Neuron (in vitro differentiated cells): Measurements from ENCODE around the gene PNKD.

Experiments used
- H2AFZ ChIP-seq: one replicate; pipeline ENCODE4 v1.6.1; 2013; ENCODE audit warnings: low read depth, mild to moderate bottlenecking, inconsistent platforms, low read length, moderate library complexity
- H3K27me3 ChIP-seq: one replicate; pipeline ENCODE4 v1.6.1; 2013; ENCODE audit warnings: low read length; ENCODE audit not compliant: insufficient read depth
- H3K36me3 ChIP-seq: one replicate; pipeline ENCODE4 v1.6.1; 2013; ENCODE audit warnings: low read length; ENCODE audit not compliant: insufficient read depth
- H3K4me1 ChIP-seq: one replicate; pipeline ENCODE4 v1.6.1; 2013; ENCODE audit warnings: low read length; ENCODE audit not compliant: insufficient read depth
- H3K4me3 ChIP-seq: 2 replicates; pipeline ENCODE4 v1.5.1; 2013; ENCODE audit warnings: mild to moderate bottlenecking, low read length, moderate library complexity
- H3K9me3 ChIP-seq: one replicate; pipeline ENCODE4 v1.6.1; 2013; ENCODE audit warnings: low read length

The PNKD gene

GRCh38 chr2:218344090-218344754, 73.9 kb downstream of the PNKD start:
- no peak overlapping the region for H2AFZ ChIP-seq
- peaks cover 10% of the 10 kb centered on the region for H3K27me3 ChIP-seq
- H3K4me1 ChIP-seq: no peaks in the 10 kb centered on the region
- H3K9me3 ChIP-seq: no peaks in the 10 kb centered on the region
- no peak overlapping the region for H3K4me3 ChIP-seq
- no peaks in the 10 kb centered on the region for H3K36me3 ChIP-seq

GRCh38 chr2:218344755-218345417, 74.6 kb downstream of the PNKD start:
- H3K36me3 ChIP-seq: no peaks in the 10 kb centered on the region
- no peak overlapping the region for H3K4me3 ChIP-seq
- peaks cover 10% of the 10 kb centered on the region for H3K27me3 ChIP-seq
- no peak overlapping the region for H2AFZ ChIP-seq
- H3K4me1 ChIP-seq: no peaks in the 10 kb centered on the region
- no peaks in the 10 kb centered on the region for H3K9me3 ChIP-seq

- Histone ChIP-seq H3K36me3 (no peaks in the 10 kb centered on the region), H3K9me3 (no peaks in the 10 kb centered on the region), H3K4me1 (no peaks in the 10 kb centered on the region), H3K4me3 (no peak overlapping the region), H2AFZ (no peak overlapping the region), H3K27me3 (peaks cover 10% of the 10 kb centered on the region)
Observed at GRCh38 chr2:218345491-218346236, 75.3 kb downstream of the PNKD start.

GRCh38 chr2:218347172-218347571, 76.9 kb downstream of the PNKD start:
- no peaks in the 10 kb centered on the region for H3K9me3 ChIP-seq
- H3K36me3 ChIP-seq: no peaks in the 10 kb centered on the region
- H3K27me3 ChIP-seq: peaks cover 6% of the 10 kb centered on the region
- H3K4me1 ChIP-seq: no peaks in the 10 kb centered on the region
- H2AFZ ChIP-seq: no peak overlapping the region
- H3K4me3 ChIP-seq: no peak overlapping the region

GRCh38 chr2:218354045-218354444, 83.7 kb downstream of the PNKD start:
- Histone ChIP-seq H3K36me3 (no peaks in the 10 kb centered on the region), H3K27me3 (no peaks in the 10 kb centered on the region), H3K4me3 (no peak overlapping the region), H2AFZ (no peak overlapping the region), H3K4me1 (peaks cover 7% of the 10 kb centered on the region), H3K9me3 (no peaks in the 10 kb centered on the region)

- H3K4me3 ChIP-seq: no peak overlapping the region
- no peaks in the 10 kb centered on the region for H3K36me3 ChIP-seq
- H3K4me1 ChIP-seq: peaks cover 7% of the 10 kb centered on the region
Observed at GRCh38 chr2:218354850-218355443, 84.6 kb downstream of the PNKD start.

GRCh38 chr2:218357236-218358177, 87.2 kb downstream of the PNKD start:
- Histone ChIP-seq H3K4me3 (peak overlapping the region; percentile 45), H3K36me3 (no peaks in the 10 kb centered on the region), H3K9me3 (no peaks in the 10 kb centered on the region), H3K4me1 (peaks cover 7% of the 10 kb centered on the region), H2AFZ (peak overlapping the region; percentile 1), H3K27me3 (no peaks in the 10 kb centered on the region)

More at GRCh38 chr2:218354850-218355443, 84.6 kb downstream of the PNKD start:
- Histone ChIP-seq H2AFZ (no peak overlapping the region), H3K9me3 (no peaks in the 10 kb centered on the region), H3K27me3 (no peaks in the 10 kb centered on the region)

GRCh38 chr2:218360453-218360852, 90.1 kb downstream of the PNKD start:
- H3K4me3 ChIP-seq: no peak overlapping the region
- no peaks in the 10 kb centered on the region for H3K27me3 ChIP-seq
- no peaks in the 10 kb centered on the region for H3K9me3 ChIP-seq
- H3K36me3 ChIP-seq: no peaks in the 10 kb centered on the region
- peaks cover 7% of the 10 kb centered on the region for H3K4me1 ChIP-seq
- no peak overlapping the region for H2AFZ ChIP-seq

- Histone ChIP-seq H2AFZ (no peak overlapping the region), H3K4me3 (no peak overlapping the region), H3K36me3 (no peaks in the 10 kb centered on the region), H3K27me3 (peaks cover 13% of the 10 kb centered on the region), H3K9me3 (peaks cover 8% of the 10 kb centered on the region), H3K4me1 (no peaks in the 10 kb centered on the region)
Observed at GRCh38 chr2:218362606-218363005, 92.3 kb downstream of the PNKD start.

GRCh38 chr2:218363736-218364135, 93.4 kb downstream of the PNKD start:
- H3K9me3 ChIP-seq: peaks cover 9% of the 10 kb centered on the region
- no peaks in the 10 kb centered on the region for H3K36me3 ChIP-seq
- H3K27me3 ChIP-seq: peaks cover 19% of the 10 kb centered on the region

GRCh38 chr2:218364196-218364595, 93.9 kb downstream of the PNKD start:
- H3K9me3 ChIP-seq: peaks cover 9% of the 10 kb centered on the region
- no peaks in the 10 kb centered on the region for H3K4me1 ChIP-seq
- H2AFZ ChIP-seq: no peak overlapping the region
- H3K36me3 ChIP-seq: no peaks in the 10 kb centered on the region
- no peak overlapping the region for H3K4me3 ChIP-seq
- H3K27me3 ChIP-seq: peaks cover 22% of the 10 kb centered on the region

More at GRCh38 chr2:218363736-218364135, 93.4 kb downstream of the PNKD start:
- H3K4me1 ChIP-seq: no peaks in the 10 kb centered on the region
- H3K4me3 ChIP-seq: no peak overlapping the region
- H2AFZ ChIP-seq: no peak overlapping the region

GRCh38 chr2:218366621-218367414, 96.5 kb downstream of the PNKD start:
- Histone ChIP-seq H3K9me3 (peaks cover 9% of the 10 kb centered on the region), H2AFZ (no peak overlapping the region), H3K4me1 (no peaks in the 10 kb centered on the region), H3K27me3 (peaks cover 29% of the 10 kb centered on the region), H3K4me3 (no peak overlapping the region), H3K36me3 (no peaks in the 10 kb centered on the region)
